PC-3 (cell line): ENCODE data around the gene VWA3B.

ENCODE experiments used
- CTCF ChIP-seq: fragments of 300-600 bp; sonication (generic); conservative IDR thresholded peaks from 2 replicates; pipeline ENCODE4 v1.5.1; 2017; ENCODE audit warnings: antibody characterized with exemption, low read depth, mild to moderate bottlenecking, low read length
- EZH2 ChIP-seq: fragments of 300-600 bp; sonication (generic); IDR thresholded peaks from one replicate; pipeline ENCODE4 v1.6.1; 2017; ENCODE audit warnings: antibody characterized with exemption, mild to moderate bottlenecking, low read length; ENCODE audit not compliant: unreplicated experiment

GRCh38 chr2:98177286-98177685 lies 90.3 kb downstream of the VWA3B start:
- TF ChIP-seq EZH2 (no peak), CTCF (no peak)
